Measurements from ENCODE around the gene DGKE. TPM values are rescaled to one million over a fixed set of nuclear protein-coding genes. Genes with fewer than 3 reads are reported as not detected.

The DGKE gene
- total RNA-seq, 4 donors from 2014 or later, result 14.4 to 31.2 (median 23.1) TPM

GRCh38 chr17:56910509-56911235 lies 76.7 kb downstream of the DGKE start:
- no peak for DNase-seq
- TF ChIP-seq POLR2A (IDR thresholded peaks at IDR 0.05) (no peak), CTCF (IDR thresholded peaks at IDR 0.05) (no peak)
- H3K4me1 ChIP-seq, result no peaks in the 10 kb centered on the region
- H3K4me3 ChIP-seq, result no peak overlapping the region
- peak overlapping the region; percentile 37 to 89 for H3K27ac ChIP-seq
- H3K9me3 ChIP-seq, result no peaks in the 10 kb centered on the region
- no peaks in the 10 kb centered on the region for H3K36me3 ChIP-seq
- H3K27me3 ChIP-seq, result no peaks in the 10 kb centered on the region
- intact Hi-C loops (cut with DNase I; ENCODE audit: low total_unique reads), result no loop called here

GRCh38 chr17:56912105-56912999 lies 78.4 kb downstream of the DGKE start:
- peak overlapping the region; percentile 89 for H3K4me3 ChIP-seq
- TF ChIP-seq POLR2A (IDR thresholded peaks at IDR 0.05) (no peak), CTCF (IDR thresholded peaks at IDR 0.05) (no peak)
- peak; percentile 51 to 68 for DNase-seq
- peak overlapping the region; percentile 89 to 90 for H3K27ac ChIP-seq
- intact Hi-C loops (cut with DNase I; ENCODE audit: low total_unique reads), result no loop called here
- H3K36me3 ChIP-seq, result no peaks in the 10 kb centered on the region
- no peaks in the 10 kb centered on the region for H3K4me1 ChIP-seq
- H3K27me3 ChIP-seq, result no peaks in the 10 kb centered on the region
- H3K9me3 ChIP-seq, result no peaks in the 10 kb centered on the region

GRCh38 chr17:56913000-56913311 lies 79.0 kb downstream of the DGKE start:
- Histone ChIP-seq H3K27me3 (no peaks in the 10 kb centered on the region), H3K4me1 (no peaks in the 10 kb centered on the region), H3K27ac (peak overlapping the region; percentile 89 to 90), H3K4me3 (peak overlapping the region; percentile 89), H3K9me3 (peaks cover 0 to 3% of the 10 kb centered on the region in 2 donors), H3K36me3 (no peaks in the 10 kb centered on the region)
- no peak for DNase-seq
- no peak for TF ChIP-seq CTCF (IDR thresholded peaks at IDR 0.05)
- no peak for TF ChIP-seq POLR2A (IDR thresholded peaks at IDR 0.05)
- intact Hi-C loops (cut with DNase I; ENCODE audit: low total_unique reads), result no loop called here

GRCh38 chr17:56913353-56913866 lies 79.5 kb downstream of the DGKE start:
- intact Hi-C loops (cut with DNase I; ENCODE audit: low total_unique reads), result no loop called here
- Histone ChIP-seq H3K27me3 (no peaks in the 10 kb centered on the region), H3K27ac (peak overlapping the region; percentile 89 to 90), H3K36me3 (no peaks in the 10 kb centered on the region), H3K4me1 (no peaks in the 10 kb centered on the region), H3K4me3 (peak overlapping the region; percentile 89), H3K9me3 (peaks cover 0 to 3% of the 10 kb centered on the region in 2 donors)
- TF ChIP-seq POLR2A (IDR thresholded peaks at IDR 0.05), result no peak
- no peak for TF ChIP-seq CTCF (IDR thresholded peaks at IDR 0.05)
- DNase-seq, result peak in 1 of 2 donors; percentile 31
